ENCODE results near the gene PGGHG.

DNA sequence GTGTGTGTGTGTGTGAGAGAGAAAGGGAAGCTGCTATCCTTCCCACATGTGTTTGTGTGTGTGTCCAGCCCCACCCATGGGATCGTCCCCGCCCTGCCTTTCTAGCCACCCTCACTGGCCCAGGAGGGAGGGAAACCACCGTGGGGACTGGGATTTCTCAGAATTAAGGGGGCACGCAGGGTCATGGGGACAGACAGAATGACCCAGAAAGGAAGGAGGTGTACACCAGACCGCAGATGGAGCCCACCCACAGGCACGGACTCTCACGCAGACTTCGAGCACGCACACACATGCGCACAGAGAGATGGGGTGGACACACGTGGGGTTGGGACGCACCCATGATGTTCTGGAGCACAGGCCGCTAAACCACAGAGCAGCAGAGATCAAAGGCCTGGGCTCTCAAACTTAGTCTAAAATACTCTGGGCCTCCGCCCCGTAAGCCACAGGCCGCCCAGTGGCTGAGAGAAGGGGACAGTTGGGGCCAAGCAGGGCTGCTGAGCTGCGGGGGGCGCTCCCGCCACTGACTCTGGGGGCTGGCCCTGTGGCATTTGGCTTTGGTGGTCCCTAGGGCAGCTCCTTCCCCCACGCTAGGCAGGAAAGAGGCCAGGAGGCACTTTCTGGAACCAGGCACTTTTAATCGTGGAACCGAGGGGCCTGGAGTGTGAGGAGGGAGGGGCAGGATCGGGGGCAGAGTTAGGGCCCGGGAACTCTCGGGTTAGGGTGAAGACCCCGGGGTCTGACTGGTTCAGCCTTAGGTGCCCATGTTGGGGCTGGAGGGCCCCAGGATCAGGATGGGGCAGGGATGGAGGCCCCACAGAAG is 8.9 kb downstream of the PGGHG start:
- TF ChIP-seq, protein P1, sequence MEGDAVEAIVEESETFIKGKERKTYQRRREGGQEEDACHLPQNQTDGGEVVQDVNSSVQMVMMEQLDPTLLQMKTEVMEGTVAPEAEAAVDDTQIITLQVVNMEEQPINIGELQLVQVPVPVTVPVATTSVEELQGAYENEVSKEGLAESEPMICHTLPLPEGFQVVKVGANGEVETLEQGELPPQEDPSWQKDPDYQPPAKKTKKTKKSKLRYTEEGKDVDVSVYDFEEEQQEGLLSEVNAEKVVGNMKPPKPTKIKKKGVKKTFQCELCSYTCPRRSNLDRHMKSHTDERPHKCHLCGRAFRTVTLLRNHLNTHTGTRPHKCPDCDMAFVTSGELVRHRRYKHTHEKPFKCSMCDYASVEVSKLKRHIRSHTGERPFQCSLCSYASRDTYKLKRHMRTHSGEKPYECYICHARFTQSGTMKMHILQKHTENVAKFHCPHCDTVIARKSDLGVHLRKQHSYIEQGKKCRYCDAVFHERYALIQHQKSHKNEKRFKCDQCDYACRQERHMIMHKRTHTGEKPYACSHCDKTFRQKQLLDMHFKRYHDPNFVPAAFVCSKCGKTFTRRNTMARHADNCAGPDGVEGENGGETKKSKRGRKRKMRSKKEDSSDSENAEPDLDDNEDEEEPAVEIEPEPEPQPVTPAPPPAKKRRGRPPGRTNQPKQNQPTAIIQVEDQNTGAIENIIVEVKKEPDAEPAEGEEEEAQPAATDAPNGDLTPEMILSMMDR (conservative IDR thresholded peaks at IDR 0.05; ENCODE audit: low read length): no peak; the same call in 1 of the 2 replicates
- TF ChIP-seq EZH2phosphoT487 (IDR thresholded peaks at IDR 0.05; ENCODE audit: borderline replicate concordance): no peak
